ENCODE results near the gene RANBP3. TPM values are rescaled to one million over a fixed set of nuclear protein-coding genes. Genes with fewer than 3 reads are reported as not detected.

RANBP3 gene
- total and polyA plus RNA-seq, 2 experiments from 2014 or later = 41.8 to 50.0 TPM

GRCh38 chr19:5991244-5991838, 13.4 kb upstream of the RANBP3 start:
- H3K79me2 ChIP-seq (ENCODE audit: insufficient read depth) = no peaks in the 10 kb centered on the region
- DNase-seq = no peak
- no peak overlapping the region for H3K9ac ChIP-seq
- no peak for TF ChIP-seq EZH2phosphoT487 (IDR thresholded peaks at IDR 0.05; ENCODE audit: insufficient read depth, low read depth)
- TF ChIP-seq EZH2 (IDR thresholded peaks at IDR 0.05; ENCODE audit: insufficient read depth, poor library complexity, severe bottlenecking) = no peak
- no peak overlapping the region for H2AFZ ChIP-seq
- in situ Hi-C loops (cut with MboI) = no loop called here
- H3K9me3 ChIP-seq (ENCODE audit: low read depth) = no peaks in the 10 kb centered on the region
- H3F3A ChIP-seq (ENCODE audit: insufficient read depth) = no peaks in the 10 kb centered on the region
- WGBS, 2 experiments (ENCODE audit: low coverage in 1 of 2, low lambda C conversion rate in 2 of 2, missing lambda C conversion rate in 2 of 2) = 96 to 99% methylated on average over 8 of the region's 8 CpGs
- no peaks in the 10 kb centered on the region for H3K36me3 ChIP-seq (ENCODE audit: low read depth)
- H3K9me2 ChIP-seq (ENCODE audit: insufficient read depth) = no peaks in the 10 kb centered on the region
- no peaks in the 10 kb centered on the region for H4K20me1 ChIP-seq (ENCODE audit: insufficient read depth)
- no peaks in the 10 kb centered on the region for H3K4me1 ChIP-seq (ENCODE audit: insufficient read depth)
- no peak overlapping the region for H3K4me3 ChIP-seq
- no peak overlapping the region for H3K27ac ChIP-seq
- H3K4me2 ChIP-seq (ENCODE audit: unreplicated experiment) = no peak overlapping the region
- no peaks in the 10 kb centered on the region for H3K27me3 ChIP-seq (replicated peaks; ENCODE audit: insufficient read depth)

DNA sequence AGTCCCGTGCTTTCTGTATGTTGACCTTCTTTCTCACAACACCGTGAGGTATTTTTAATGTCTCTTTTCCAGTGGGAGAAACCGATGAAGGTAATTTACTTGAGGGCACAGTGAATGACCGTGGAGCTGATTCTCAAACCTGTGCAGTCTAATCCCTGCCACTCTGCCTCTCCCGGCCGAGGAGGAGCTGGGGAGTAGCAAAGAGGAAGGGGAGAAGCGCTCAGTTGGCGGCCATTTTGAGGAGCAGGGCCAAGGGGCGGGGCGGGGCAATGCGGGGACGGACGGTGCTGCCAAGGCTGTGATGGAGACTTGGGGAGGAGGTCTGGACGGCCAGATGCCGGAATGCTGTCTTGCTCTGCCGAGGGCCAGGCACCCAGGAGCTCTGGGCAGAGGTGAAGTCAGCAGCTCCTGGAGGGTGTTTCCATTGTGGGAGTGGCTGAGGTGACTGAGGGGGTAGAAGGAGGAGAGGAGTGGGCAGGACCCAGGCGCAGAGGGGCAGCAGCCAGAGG, 12.4 kb upstream of the RANBP3 start:
- Histone ChIP-seq H3K9me3 (ENCODE audit: low read depth) (no peaks in the 10 kb centered on the region), H3K36me3 (ENCODE audit: low read depth) (no peaks in the 10 kb centered on the region), H3K9ac (peak overlapping the region; percentile 57), H4K20me1 (ENCODE audit: insufficient read depth) (no peaks in the 10 kb centered on the region), H3F3A (ENCODE audit: insufficient read depth) (no peaks in the 10 kb centered on the region), H2AFZ (peak overlapping the region; percentile 89), H3K4me1 (ENCODE audit: insufficient read depth) (peaks cover 5% of the 10 kb centered on the region), H3K79me2 (ENCODE audit: insufficient read depth) (no peaks in the 10 kb centered on the region), H3K9me2 (ENCODE audit: insufficient read depth) (no peaks in the 10 kb centered on the region), H3K27ac (no peak overlapping the region), H3K4me3 (peak overlapping the region; percentile 60), H3K27me3 (replicated peaks; ENCODE audit: insufficient read depth) (no peaks in the 10 kb centered on the region), H3K4me2 (ENCODE audit: unreplicated experiment) (peak overlapping the region; percentile 43)
- TF ChIP-seq EZH2phosphoT487 (IDR thresholded peaks at IDR 0.05; ENCODE audit: insufficient read depth, low read depth) (no peak), EZH2 (IDR thresholded peaks at IDR 0.05; ENCODE audit: insufficient read depth, poor library complexity, severe bottlenecking) (no peak)
- DNase-seq = peak; percentile 59
- in situ Hi-C loops (cut with MboI) = no loop called here
- 30 to 31% methylated on average over 17 of the region's 17 CpGs for WGBS, 2 experiments (ENCODE audit: low coverage in 1 of 2, low lambda C conversion rate in 2 of 2, missing lambda C conversion rate in 2 of 2)

DNA sequence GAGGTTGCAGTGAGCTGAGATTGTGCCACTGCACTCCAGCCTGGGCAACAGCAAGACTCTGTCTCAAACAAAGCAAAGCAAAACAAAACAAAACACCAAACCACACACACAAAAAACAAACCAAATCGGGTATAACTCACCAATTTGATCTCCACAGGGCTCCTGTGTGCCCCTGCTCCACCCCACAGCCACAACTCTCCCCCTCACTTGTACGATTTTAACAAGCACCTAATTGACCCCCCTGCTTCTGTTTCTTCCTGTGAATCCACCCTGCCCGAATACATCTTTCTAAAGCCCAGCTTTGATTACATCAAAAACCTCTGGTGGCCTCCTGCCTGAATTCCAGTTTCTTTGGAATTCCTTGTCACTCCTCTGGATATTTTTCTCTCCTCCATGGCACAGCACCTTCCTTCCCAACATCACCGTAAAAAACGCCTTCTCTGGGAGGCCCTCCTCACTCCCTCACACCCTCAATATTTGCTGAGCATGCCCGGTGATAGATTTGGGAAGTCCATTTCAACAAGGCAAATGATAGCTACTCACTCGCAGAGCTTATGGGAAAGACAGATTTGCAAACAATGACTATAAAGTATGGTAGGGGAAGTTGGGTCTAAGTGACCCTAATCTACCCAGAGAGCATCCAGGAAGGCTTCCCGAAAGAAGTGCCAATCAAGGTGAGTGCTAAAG, 11.6 kb upstream of the RANBP3 start:
- no peaks in the 10 kb centered on the region for H3K36me3 ChIP-seq (ENCODE audit: low read depth)
- H3K79me2 ChIP-seq (ENCODE audit: insufficient read depth) = no peaks in the 10 kb centered on the region
- no peak overlapping the region for H3K9ac ChIP-seq
- no peak overlapping the region for H3K27ac ChIP-seq
- TF ChIP-seq EZH2 (IDR thresholded peaks at IDR 0.05; ENCODE audit: insufficient read depth, poor library complexity, severe bottlenecking) (no peak), EZH2phosphoT487 (IDR thresholded peaks at IDR 0.05; ENCODE audit: insufficient read depth, low read depth) (no peak)
- H2AFZ ChIP-seq = peak overlapping the region; percentile 89
- 56 to 58% methylated on average over 8 of the region's 8 CpGs for WGBS, 2 experiments (ENCODE audit: low coverage in 1 of 2, low lambda C conversion rate in 2 of 2, missing lambda C conversion rate in 2 of 2)
- H3K4me3 ChIP-seq = no peak overlapping the region
- peaks cover 12% of the 10 kb centered on the region for H3K4me1 ChIP-seq (ENCODE audit: insufficient read depth)
- H3F3A ChIP-seq (ENCODE audit: insufficient read depth) = no peaks in the 10 kb centered on the region
- DNase-seq = no peak
- no peaks in the 10 kb centered on the region for H3K9me2 ChIP-seq (ENCODE audit: insufficient read depth)
- no peaks in the 10 kb centered on the region for H3K9me3 ChIP-seq (ENCODE audit: low read depth)
- in situ Hi-C loops (cut with MboI) = no loop called here
- H3K27me3 ChIP-seq (replicated peaks; ENCODE audit: insufficient read depth) = no peaks in the 10 kb centered on the region
- peak overlapping the region; percentile 43 for H3K4me2 ChIP-seq (ENCODE audit: unreplicated experiment)
- no peaks in the 10 kb centered on the region for H4K20me1 ChIP-seq (ENCODE audit: insufficient read depth)

DNA sequence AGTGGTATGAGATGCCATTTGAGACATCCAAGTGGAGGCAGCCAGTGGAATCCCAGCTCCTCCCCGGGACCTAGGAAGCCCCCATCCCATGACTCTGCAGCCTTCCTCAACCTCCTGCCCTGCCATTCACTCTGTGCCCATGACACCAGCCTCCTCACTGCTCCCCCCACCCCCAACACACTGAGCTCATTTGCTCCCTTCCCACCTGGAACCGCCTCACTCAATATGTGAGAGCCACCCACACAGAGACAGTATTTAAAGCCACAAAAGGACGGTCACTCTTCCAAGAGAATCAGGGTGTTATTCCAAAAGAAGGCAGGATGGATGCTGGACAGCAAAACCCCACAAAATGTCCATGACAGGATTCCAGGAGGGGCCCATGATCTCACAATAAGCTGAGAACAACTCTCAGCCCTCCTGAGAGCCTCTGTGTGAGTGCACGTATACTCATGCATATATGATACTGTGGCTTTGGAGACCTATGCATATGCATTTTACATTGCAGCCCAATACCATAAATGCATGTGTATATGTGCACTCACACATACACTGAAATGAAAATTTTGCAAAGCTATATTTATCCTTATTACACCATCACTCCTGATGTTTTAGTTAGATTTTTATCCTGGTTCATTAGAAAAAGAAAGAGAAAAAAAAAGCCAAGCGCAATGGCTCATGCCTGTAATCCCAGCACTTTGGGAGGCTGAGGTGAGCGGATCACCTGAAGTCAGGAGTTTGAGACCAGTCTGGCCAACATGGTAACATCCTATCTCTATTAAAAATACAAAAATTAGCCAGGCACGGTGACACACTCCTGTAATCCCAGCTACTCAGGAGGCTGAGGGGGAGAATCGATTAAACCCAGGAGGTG, 10.8 kb upstream of the RANBP3 start:
- DNase-seq = no peak
- H4K20me1 ChIP-seq (ENCODE audit: insufficient read depth) = no peaks in the 10 kb centered on the region
- no peak overlapping the region for H3K9ac ChIP-seq
- H3K27ac ChIP-seq = no peak overlapping the region
- TF ChIP-seq EZH2 (IDR thresholded peaks at IDR 0.05; ENCODE audit: insufficient read depth, poor library complexity, severe bottlenecking) = no peak
- H3K36me3 ChIP-seq (ENCODE audit: low read depth) = no peaks in the 10 kb centered on the region
- no peak overlapping the region for H3K4me3 ChIP-seq
- no peak overlapping the region for H2AFZ ChIP-seq
- no peak overlapping the region for H3K4me2 ChIP-seq (ENCODE audit: unreplicated experiment)
- no peaks in the 10 kb centered on the region for H3K27me3 ChIP-seq (replicated peaks; ENCODE audit: insufficient read depth)
- H3K9me3 ChIP-seq (ENCODE audit: low read depth) = no peaks in the 10 kb centered on the region
- in situ Hi-C loops (cut with MboI) = no loop called here
- H3K79me2 ChIP-seq (ENCODE audit: insufficient read depth) = no peaks in the 10 kb centered on the region
- no peaks in the 10 kb centered on the region for H3F3A ChIP-seq (ENCODE audit: insufficient read depth)
- 76 to 81% methylated on average over 8 of the region's 8 CpGs for WGBS, 2 experiments (ENCODE audit: low coverage in 1 of 2, low lambda C conversion rate in 2 of 2, missing lambda C conversion rate in 2 of 2)
- H3K4me1 ChIP-seq (ENCODE audit: insufficient read depth) = peaks cover 12% of the 10 kb centered on the region
- H3K9me2 ChIP-seq (ENCODE audit: insufficient read depth) = no peaks in the 10 kb centered on the region
